ENCODE data around the gene NINJ1. TPM values are rescaled to one million over a fixed set of nuclear protein-coding genes. Genes with fewer than 3 reads are reported as not detected.

Gene NINJ1
- total and polyA plus RNA-seq, 2 of the 13 experiments (the other 11 are each of a cell fraction or from before 2014, with no cell fraction given), result 81.2 to 92.1 TPM

DNA sequence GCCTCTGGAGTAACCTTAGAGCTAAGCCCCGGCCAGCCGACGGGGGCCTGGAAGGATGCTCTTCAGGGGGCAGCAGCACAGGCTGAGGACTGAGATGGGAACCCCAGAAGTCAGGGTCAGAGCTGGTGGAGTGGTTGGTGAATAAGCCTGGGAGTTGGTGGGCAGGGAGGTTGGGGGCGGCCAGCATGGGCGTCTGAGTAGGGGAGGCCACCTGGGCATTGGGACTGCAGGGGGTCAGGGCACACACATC is 14.4 kb downstream of the NINJ1 start:
- Histone ChIP-seq H3K36me3 (replicated peaks in 1 of 2; ENCODE audit: control insufficient read depth in 1 of 2, insufficient read depth in 2 of 2, low read length in 2 of 2) (peaks cover 15 to 27% of the 10 kb centered on the region in 2 experiments; a peak in 4 of 5 replicates), H3K27me3 (ENCODE audit: control insufficient read depth in 1 of 2, insufficient read depth in 2 of 2, low read length in 2 of 2) (no peaks in the 10 kb centered on the region), H3K27ac (ENCODE audit: extremely low read length, insufficient read depth, low read length) (peak overlapping the region; percentile 52), H3K4me3 (replicated peaks in 1 of 3; ENCODE audit: insufficient read depth in 1 of 3, low read depth in 2 of 3, low read length in 3 of 3) (peak overlapping the region in 1 of 3 experiments; percentile 53; a peak in 1 of 6 replicates), H4K20me1 (ENCODE audit: insufficient read depth, low read length) (no peaks in the 10 kb centered on the region), H3K9ac (ENCODE audit: insufficient read depth, low read depth, low read length) (0 out of 2 replicates have a peak overlapping the region, but pooled peaks have one; percentile 9), H3K9me3 (ENCODE audit: low read length) (no peaks in the 10 kb centered on the region), H2AFZ (ENCODE audit: low read length) (no peak overlapping the region), H3K4me1 (ENCODE audit: insufficient read depth, low read length) (peaks cover 42% of the 10 kb centered on the region), H3K79me2 (ENCODE audit: insufficient read depth, low read length) (no peaks in the 10 kb centered on the region), H3K4me2 (ENCODE audit: low read depth, low read length) (peak overlapping the region; percentile 50)
- 38% methylated on average over 4 of the region's 5 CpGs for WGBS (ENCODE audit: low lambda C conversion rate)
- DNase-seq (ENCODE audit: low spot score) (no peak), ATAC-seq (no peak), FAIRE-seq (no peak)
- BruUV-seq (replicated peaks), result no TSS peak
- POLR2A ChIA-PET, result interaction anchor here (0.6 to 13.7 kb wide), 11 partner anchors 8 to 188 kb away, joined by 3 to 195 read pairs (median 5); partner anchors contain the start of genes CARD19 and NINJ1
- in situ Hi-C loops (cut with HindIII; ENCODE audit: extremely low pct_ligation_motif_present, low pct_unique_long_range_greater_than_20kb) (no loop called here), intact Hi-C loops (cut with micrococcal nuclease; ENCODE audit: unreplicated experiment) (no loop called here)
- CTCF ChIA-PET (ENCODE audit: low intra/inter-chr PET ratio, low total read pairs), result no interaction called here
- TF ChIP-seq ZNF142 (CRISPR knock-in tag; IDR thresholded peaks at IDR 0.05) (peak; percentile 52; the same call in 1 of the 2 replicates), PRPF4 (IDR thresholded peaks at IDR 0.05; ENCODE audit: low read depth, low read length, poor library complexity, severe bottlenecking) (no peak), AGO2 (optimal IDR thresholded peaks at IDR 0.05; ENCODE audit: low read depth, low read length) (peak; percentile 92), AGO1 (IDR thresholded peaks at IDR 0.05; ENCODE audit: low read depth, low read length, poor library complexity, severe bottlenecking) (peak; percentile 96), PITX1 (CRISPR knock-in tag; IDR thresholded peaks at IDR 0.05) (no peak)
- TF ChIP-seq, protein P1, sequence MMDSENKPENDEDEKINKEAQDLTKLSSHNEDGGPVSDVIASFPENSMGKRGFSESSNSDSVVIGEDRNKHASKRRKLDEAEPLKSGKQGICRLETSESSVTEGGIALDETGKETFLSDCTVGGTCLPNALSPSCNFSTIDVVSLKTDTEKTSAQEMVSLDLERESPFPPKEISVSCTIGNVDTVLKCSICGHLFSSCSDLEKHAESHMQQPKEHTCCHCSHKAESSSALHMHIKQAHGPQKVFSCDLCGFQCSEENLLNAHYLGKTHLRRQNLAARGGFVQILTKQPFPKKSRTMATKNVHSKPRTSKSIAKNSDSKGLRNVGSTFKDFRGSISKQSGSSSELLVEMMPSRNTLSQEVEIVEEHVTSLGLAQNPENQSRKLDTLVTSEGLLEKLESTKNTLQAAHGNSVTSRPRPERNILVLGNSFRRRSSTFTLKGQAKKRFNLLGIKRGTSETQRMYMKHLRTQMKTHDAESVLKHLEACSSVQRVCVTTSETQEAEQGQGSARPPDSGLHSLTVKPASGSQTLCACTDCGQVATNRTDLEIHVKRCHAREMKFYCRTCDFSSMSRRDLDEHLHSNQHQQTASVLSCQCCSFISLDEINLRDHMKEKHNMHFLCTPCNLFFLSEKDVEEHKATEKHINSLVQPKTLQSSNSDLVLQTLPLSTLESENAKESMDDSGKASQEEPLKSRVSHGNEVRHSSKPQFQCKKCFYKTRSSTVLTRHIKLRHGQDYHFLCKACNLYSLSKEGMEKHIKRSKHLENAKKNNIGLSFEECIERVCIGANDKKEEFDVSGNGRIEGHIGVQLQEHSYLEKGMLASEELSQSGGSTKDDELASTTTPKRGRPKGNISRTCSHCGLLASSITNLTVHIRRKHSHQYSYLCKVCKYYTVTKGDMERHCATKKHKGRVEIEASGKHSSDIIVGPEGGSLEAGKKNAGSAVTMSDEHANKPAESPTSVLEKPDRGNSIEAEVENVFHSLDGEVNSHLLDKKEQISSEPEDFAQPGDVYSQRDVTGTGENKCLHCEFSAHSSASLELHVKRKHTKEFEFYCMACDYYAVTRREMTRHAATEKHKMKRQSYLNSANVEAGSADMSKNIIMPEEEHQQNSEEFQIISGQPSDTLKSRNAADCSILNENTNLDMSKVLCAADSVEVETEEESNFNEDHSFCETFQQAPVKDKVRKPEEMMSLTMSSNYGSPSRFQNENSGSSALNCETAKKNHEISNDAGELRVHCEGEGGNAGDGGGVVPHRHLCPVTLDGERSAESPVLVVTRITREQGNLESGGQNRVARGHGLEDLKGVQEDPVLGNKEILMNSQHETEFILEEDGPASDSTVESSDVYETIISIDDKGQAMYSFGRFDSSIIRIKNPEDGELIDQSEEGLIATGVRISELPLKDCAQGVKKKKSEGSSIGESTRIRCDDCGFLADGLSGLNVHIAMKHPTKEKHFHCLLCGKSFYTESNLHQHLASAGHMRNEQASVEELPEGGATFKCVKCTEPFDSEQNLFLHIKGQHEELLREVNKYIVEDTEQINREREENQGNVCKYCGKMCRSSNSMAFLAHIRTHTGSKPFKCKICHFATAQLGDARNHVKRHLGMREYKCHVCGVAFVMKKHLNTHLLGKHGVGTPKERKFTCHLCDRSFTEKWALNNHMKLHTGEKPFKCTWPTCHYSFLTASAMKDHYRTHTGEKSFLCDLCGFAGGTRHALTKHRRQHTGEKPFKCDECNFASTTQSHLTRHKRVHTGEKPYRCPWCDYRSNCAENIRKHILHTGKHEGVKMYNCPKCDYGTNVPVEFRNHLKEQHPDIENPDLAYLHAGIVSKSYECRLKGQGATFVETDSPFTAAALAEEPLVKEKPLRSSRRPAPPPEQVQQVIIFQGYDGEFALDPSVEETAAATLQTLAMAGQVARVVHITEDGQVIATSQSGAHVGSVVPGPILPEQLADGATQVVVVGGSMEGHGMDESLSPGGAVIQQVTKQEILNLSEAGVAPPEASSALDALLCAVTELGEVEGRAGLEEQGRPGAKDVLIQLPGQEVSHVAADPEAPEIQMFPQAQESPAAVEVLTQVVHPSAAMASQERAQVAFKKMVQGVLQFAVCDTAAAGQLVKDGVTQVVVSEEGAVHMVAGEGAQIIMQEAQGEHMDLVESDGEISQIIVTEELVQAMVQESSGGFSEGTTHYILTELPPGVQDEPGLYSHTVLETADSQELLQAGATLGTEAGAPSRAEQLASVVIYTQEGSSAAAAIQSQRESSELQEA (CRISPR knock-in tag; IDR thresholded peaks at IDR 0.05; ENCODE audit: not compliant biosample characterization), result peak; percentile 53
- TF ChIP-seq, protein P2, sequence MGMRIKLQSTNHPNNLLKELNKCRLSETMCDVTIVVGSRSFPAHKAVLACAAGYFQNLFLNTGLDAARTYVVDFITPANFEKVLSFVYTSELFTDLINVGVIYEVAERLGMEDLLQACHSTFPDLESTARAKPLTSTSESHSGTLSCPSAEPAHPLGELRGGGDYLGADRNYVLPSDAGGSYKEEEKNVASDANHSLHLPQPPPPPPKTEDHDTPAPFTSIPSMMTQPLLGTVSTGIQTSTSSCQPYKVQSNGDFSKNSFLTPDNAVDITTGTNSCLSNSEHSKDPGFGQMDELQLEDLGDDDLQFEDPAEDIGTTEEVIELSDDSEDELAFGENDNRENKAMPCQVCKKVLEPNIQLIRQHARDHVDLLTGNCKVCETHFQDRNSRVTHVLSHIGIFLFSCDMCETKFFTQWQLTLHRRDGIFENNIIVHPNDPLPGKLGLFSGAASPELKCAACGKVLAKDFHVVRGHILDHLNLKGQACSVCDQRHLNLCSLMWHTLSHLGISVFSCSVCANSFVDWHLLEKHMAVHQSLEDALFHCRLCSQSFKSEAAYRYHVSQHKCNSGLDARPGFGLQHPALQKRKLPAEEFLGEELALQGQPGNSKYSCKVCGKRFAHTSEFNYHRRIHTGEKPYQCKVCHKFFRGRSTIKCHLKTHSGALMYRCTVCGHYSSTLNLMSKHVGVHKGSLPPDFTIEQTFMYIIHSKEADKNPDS (CRISPR knock-in tag; IDR thresholded peaks at IDR 0.05), result 0 out of 2 replicates have a peak, but pooled peaks have one; percentile 58
